Prostate gland (tissue), 2 donors: Measurements from ENCODE around the gene RAB4A. TPM values are rescaled to one million over a fixed set of nuclear protein-coding genes. Genes with fewer than 3 reads are reported as not detected.

ENCODE experiments used
- DNase-seq: peaks from one replicate; pipeline ENCODE4 v3.0.0-alpha.2; 2019; ENCODE audit warnings: low spot score
- H3K27ac ChIP-seq, 2 donors: fragments of 200-600 bp; sonication (generic); 2 replicates each; pipeline ENCODE4 v1.5.1; 2017 to 2019
- H3K27me3 ChIP-seq: fragments of 200-600 bp; sonication (generic); replicated peaks from 2 replicates; pipeline ENCODE4 v1.5.1; 2019; ENCODE audit not compliant: insufficient read depth
- H3K36me3 ChIP-seq, 2 donors: fragments of 200-600 bp; sonication (generic); 1 replicate in 1 of 2; 2 replicates in 1 of 2; pipeline versions ENCODE4 v1.5.1 to v1.8.1; 2017 to 2019
- H3K4me1 ChIP-seq: fragments of 200-600 bp; sonication (generic); replicated peaks from 2 replicates; pipeline ENCODE4 v1.5.1; 2019
- H3K4me3 ChIP-seq, 2 donors: fragments of 200-600 bp; sonication (generic); 2 replicates each; pipeline ENCODE4 v1.5.1; 2017 to 2019
- H3K9me3 ChIP-seq: fragments of 200-600 bp; sonication (generic); 2 replicates; pipeline ENCODE4 v1.5.1; 2017
- CTCF ChIP-seq, 4 experiments: fragments of 200-600 bp in 2 of 4; fragments of 450-650 bp in 2 of 4; sonication (generic) in 2 of 4; IDR thresholded peaks; 1 replicate in 3 of 4; 2 replicates in 1 of 4; pipeline ENCODE4 v1.5.1; 2016 to 2019; ENCODE audit warnings: antibody characterized with exemption in 4 of 4, mild to moderate bottlenecking in 2 of 4, moderate library complexity in 2 of 4
- POLR2A ChIP-seq: fragments of 450-650 bp; IDR thresholded peaks from one replicate; pipeline ENCODE4 v1.6.1; 2016; ENCODE audit warnings: antibody characterized with exemption, mild to moderate bottlenecking
- POLR2AphosphoS5 ChIP-seq: sonication (generic); formaldehyde crosslinking; IDR thresholded peaks from one replicate; pipeline ENCODE4 v1.6.1; 2017; ENCODE audit warnings: antibody characterized with exemption
- WGBS: methylation state at CpG from one replicate; pipeline ENCODE4 v1.1.5; 2018; 5-methylcytosine and 5-hydroxymethylcytosine counted together
- intact Hi-C: fragments of 100-400 bp; cut with DNase I; formaldehyde crosslinking; loops from one replicate; pipeline ENCODE4 v1.14.2; 2022
- total RNA-seq, 2 donors: library from RNA; depleted of rRNA; stranded (reverse); fragments of >200 nt; gene quantifications; one replicate each; pipeline ENCODE4 v1.1.0, GENCODE V29; 2016

RAB4A gene
- total RNA-seq, 2 donors from 2014 or later = 53.6 to 106 TPM

- intact Hi-C loops = no loop called here
- no peak for TF ChIP-seq POLR2AphosphoS5
- H3K4me1 ChIP-seq = no peaks in the 10 kb centered on the region
- H3K4me3 ChIP-seq = no peak overlapping the region
- no peaks in the 10 kb centered on the region for H3K9me3 ChIP-seq
- H3K36me3 ChIP-seq = no peaks in the 10 kb centered on the region
- 85% methylated on average over 6 of the region's 6 CpGs for WGBS
- DNase-seq = no peak
- H3K27ac ChIP-seq = no peak overlapping the region
- no peaks in the 10 kb centered on the region for H3K27me3 ChIP-seq
Observed at GRCh38 chr1:229249854-229250644, 20.9 kb upstream of the RAB4A start.

GRCh38 chr1:229251185-229251584 is 19.7 kb upstream of the RAB4A start:
- Histone ChIP-seq H3K36me3 (no peaks in the 10 kb centered on the region), H3K4me1 (no peaks in the 10 kb centered on the region), H3K4me3 (no peak overlapping the region), H3K27me3 (no peaks in the 10 kb centered on the region), H3K9me3 (no peaks in the 10 kb centered on the region), H3K27ac (no peak overlapping the region)
- TF ChIP-seq POLR2AphosphoS5 (no peak), CTCF (IDR thresholded peaks at IDR 0.05) (no peak), POLR2A (no peak)
- intact Hi-C loops = no loop called here
- no peak for DNase-seq
- WGBS = 84% methylated on average over 5 of the region's 5 CpGs

- Histone ChIP-seq H3K4me3 (no peak overlapping the region), H3K9me3 (no peaks in the 10 kb centered on the region), H3K36me3 (no peaks in the 10 kb centered on the region), H3K27me3 (no peaks in the 10 kb centered on the region), H3K4me1 (no peaks in the 10 kb centered on the region), H3K27ac (no peak overlapping the region)
- TF ChIP-seq CTCF (IDR thresholded peaks at IDR 0.05) (no peak), POLR2AphosphoS5 (no peak), POLR2A (no peak)
- 92% methylated on average over 12 of the region's 12 CpGs for WGBS
- DNase-seq = no peak
- intact Hi-C loops = no loop called here
Observed at GRCh38 chr1:229252228-229252984, 18.5 kb upstream of the RAB4A start.

- TF ChIP-seq POLR2A (no peak), POLR2AphosphoS5 (no peak), CTCF (IDR thresholded peaks at IDR 0.05) (no peak)
- H3K4me3 ChIP-seq = no peak overlapping the region
- intact Hi-C loops = no loop called here
- no peaks in the 10 kb centered on the region for H3K9me3 ChIP-seq
- DNase-seq = no peak
- WGBS = 40% methylated on average over 13 of the region's 13 CpGs
- no peaks in the 10 kb centered on the region for H3K4me1 ChIP-seq
- no peaks in the 10 kb centered on the region for H3K27me3 ChIP-seq
- no peak overlapping the region for H3K27ac ChIP-seq
- no peaks in the 10 kb centered on the region for H3K36me3 ChIP-seq
Observed at GRCh38 chr1:229253151-229253974, 17.5 kb upstream of the RAB4A start.
